ENCODE results near the gene LRP1B.

GRCh38 chr2:141967980-141968379 is 162.8 kb downstream of the LRP1B start:
- TF ChIP-seq CREB1 (CRISPR knock-in tag; IDR thresholded peaks at IDR 0.05) = no peak
- TF ChIP-seq ARID4B (CRISPR knock-in tag; IDR thresholded peaks at IDR 0.05; ENCODE audit: borderline replicate concordance) = no peak
- no peak for TF ChIP-seq ATF2 (CRISPR knock-in tag; IDR thresholded peaks at IDR 0.05; ENCODE audit: borderline replicate concordance, low read depth)
- TF ChIP-seq FOXP1 (CRISPR knock-in tag; IDR thresholded peaks at IDR 0.05; ENCODE audit: borderline replicate concordance) = no peak
- no peak for TF ChIP-seq CTCF (IDR thresholded peaks at IDR 0.05)
- no peak for TF ChIP-seq CBFB (CRISPR knock-in tag; IDR thresholded peaks at IDR 0.05; ENCODE audit: low read depth)
- TF ChIP-seq AFF4 (CRISPR knock-in tag; IDR thresholded peaks at IDR 0.05; ENCODE audit: borderline replicate concordance) = no peak
- TF ChIP-seq SP1 (CRISPR knock-in tag; conservative IDR thresholded peaks at IDR 0.05) = no peak
- TF ChIP-seq ESRRA (CRISPR knock-in tag; IDR thresholded peaks at IDR 0.05; ENCODE audit: borderline replicate concordance) = no peak
- TF ChIP-seq ATF3 (CRISPR knock-in tag; conservative IDR thresholded peaks at IDR 0.05) = no peak
- TF ChIP-seq ZNF121 (CRISPR knock-in tag; IDR thresholded peaks at IDR 0.05) = no peak
- no peak for TF ChIP-seq FOXK1 (CRISPR knock-in tag; IDR thresholded peaks at IDR 0.05)

Measured in WTC11 (cell line).